CD4-positive, alpha-beta T cell treated with Interferon alpha-2 for 1 hour (primary cell): Measurements from ENCODE around the gene USP47.

Experiments
- DNase-seq, 2 donors: peaks; one replicate each; pipeline ENCODE4 v3.0.0-alpha.2; 2020 to 2022

USP47 gene

DNA sequence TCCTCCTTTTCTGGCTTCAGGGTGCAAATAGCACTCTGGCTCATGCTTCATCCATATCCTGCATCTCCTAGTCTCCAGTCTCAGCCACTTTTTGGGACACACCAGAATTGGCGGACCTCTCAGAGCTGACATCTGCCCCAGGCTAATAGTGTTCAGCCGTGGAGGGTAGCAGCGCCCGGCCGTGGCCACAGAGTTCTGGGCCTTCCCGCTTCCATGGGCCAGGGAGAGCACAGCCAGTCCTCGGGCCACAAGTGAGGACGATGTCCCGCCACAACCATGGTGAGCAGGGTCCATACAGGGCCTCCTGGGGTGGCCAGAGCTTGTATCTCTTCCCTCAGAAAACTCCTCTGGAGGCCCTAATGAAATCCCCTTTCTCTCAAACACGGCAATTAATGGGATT is 140.7 kb downstream of the USP47 start:
- DNase-seq: no peak

DNA sequence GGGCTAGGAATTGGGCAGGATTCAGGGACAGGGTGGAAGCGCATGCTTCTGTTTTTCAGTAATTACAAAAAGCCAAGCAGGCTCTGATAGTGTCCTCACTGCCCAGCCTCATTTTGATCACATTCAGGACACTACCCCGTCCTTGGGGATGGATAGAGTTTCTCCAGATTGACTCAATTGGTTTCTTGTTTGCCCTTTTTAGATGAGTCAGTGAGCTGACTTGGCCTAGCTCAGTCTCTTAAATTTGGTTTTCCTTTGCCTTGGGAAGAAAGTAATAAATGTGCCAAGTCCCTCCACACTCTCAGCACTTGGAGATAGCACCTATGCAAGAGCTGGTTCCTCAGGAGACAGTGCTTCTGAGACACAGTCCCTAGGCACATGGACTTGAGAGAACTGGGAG is 141.2 kb downstream of the USP47 start:
- no peak for DNase-seq

GRCh38 chr11:11983427-11983826 is 141.7 kb downstream of the USP47 start:
- DNase-seq: no peak

GRCh38 chr11:11984563-11984962 is 142.8 kb downstream of the USP47 start:
- DNase-seq: no peak

GRCh38 chr11:11985016-11985715 is 143.4 kb downstream of the USP47 start:
- no peak for DNase-seq

DNA sequence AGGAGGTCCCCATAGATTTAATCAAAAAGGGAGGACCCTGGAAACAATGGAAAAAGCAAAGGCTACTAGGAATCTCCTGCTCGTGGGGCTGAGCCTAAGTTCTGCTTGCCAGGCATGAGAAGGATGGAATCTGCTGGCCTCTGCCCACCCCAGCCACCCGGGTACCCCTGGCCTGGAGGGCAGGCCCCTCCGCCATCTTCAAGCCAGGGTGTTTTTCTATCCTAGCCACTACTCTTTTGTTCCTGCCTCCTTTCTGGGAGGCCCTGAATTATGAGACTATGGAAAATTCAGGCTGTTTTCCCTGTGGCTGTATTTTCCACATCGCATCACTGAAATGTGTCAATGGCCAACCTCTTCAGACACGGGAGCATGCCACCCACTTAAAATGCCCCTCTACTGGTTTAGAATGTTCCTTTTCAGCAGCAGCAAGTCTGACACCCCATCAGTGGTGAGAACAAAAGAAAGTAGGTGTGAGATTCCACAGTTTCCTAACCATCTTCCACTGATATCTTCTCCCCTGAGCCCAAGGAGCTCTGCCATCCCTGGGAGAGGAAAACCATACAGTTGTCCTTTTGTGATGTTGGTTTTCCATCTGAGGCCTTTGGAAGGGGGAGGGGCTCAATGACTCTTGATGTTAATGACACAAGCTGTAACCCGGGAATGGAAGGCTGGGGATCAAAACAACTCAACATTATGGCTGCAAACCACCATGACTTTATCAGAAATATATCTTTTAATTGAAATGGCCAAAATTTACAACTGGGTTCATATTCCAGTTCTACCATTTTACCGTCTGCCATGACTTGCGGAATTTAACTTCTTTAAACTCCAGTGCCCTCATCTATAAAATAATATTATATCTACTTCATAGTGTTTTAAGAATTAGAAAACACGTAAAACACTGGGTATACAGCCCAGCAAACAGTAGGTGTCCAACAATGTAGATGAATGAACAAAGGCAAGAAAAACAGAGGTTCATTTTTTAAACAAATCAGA is 144.5 kb downstream of the USP47 start:
- no peak for DNase-seq

DNA sequence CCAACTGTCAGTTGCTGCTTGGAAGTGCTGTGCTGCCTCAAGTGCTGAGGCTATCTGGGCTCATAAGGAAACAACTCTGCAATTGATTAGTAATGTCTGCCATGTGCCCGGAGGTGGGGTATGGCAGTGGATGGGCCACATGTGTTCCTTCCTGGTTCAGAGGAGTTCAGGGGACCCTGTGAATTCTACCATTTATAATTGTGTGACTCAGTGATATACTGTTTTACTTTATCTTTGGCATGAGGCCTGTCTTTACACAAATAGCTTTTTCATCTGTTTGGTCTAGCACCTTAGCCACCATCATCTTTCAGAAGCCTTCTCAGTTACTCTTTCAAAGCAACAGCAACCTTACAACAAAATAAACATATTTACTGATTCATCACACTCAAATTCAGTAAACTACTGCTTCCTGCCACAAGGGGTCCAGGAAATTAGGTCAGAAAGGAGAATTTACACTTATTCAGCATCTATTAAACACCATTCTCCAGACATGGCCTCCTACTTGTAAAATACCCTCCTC is 145.8 kb downstream of the USP47 start:
- DNase-seq: peak in 1 of 2 donors; percentile 24

DNA sequence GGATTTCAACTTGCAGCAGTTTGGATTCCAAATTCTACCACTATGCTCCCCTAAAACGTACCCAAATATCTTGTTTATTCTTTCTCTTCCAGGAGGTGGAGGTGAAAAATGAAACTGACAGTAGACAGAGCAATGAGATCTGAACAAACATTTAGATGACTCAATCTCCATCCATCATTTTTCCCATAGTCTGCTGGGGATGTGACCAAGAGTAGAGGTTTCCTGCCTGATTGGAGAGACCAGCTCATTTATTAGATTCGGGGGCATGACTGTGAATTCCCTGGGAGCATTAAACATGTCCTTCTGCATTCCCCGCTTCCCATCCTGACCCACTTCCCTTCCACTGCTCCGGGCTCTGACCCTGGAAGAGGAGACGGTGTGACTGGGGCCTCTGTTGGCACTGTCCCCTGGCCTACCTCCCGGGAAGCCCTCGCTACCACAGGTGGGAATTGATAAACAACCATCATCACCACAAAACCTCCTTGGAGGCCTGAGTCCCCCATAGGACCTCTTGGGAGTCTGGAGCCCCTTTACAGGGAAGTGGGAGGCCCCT is 146.4 kb downstream of the USP47 start:
- no peak for DNase-seq

DNA sequence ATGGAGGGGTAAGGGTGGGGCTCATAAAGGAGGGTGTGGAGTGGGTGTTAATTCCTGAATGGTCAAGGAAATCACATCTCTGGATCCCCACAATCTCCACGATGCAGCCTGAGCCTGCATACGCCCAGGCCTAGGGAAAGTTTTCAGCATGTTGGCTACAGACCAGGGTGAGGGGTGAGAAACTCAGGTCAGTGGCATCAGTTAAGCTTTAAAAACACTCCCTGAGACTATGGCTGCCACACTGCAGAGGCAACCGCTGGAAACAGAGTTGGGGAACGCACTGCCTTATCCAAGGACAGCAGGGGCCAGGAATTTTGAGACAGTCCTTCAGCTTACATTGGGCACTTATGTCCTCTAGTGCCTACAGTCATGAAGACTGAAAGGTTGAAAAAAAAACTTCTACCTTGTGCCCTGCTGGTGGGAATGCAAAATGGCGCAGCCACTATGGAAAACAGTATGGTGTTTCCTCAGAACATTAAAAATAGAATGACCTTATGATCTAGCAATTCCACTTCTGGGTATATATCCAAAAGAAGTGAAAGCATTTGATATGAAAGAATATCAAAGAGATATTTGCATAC is 147.0 kb downstream of the USP47 start:
- no peak for DNase-seq

DNA sequence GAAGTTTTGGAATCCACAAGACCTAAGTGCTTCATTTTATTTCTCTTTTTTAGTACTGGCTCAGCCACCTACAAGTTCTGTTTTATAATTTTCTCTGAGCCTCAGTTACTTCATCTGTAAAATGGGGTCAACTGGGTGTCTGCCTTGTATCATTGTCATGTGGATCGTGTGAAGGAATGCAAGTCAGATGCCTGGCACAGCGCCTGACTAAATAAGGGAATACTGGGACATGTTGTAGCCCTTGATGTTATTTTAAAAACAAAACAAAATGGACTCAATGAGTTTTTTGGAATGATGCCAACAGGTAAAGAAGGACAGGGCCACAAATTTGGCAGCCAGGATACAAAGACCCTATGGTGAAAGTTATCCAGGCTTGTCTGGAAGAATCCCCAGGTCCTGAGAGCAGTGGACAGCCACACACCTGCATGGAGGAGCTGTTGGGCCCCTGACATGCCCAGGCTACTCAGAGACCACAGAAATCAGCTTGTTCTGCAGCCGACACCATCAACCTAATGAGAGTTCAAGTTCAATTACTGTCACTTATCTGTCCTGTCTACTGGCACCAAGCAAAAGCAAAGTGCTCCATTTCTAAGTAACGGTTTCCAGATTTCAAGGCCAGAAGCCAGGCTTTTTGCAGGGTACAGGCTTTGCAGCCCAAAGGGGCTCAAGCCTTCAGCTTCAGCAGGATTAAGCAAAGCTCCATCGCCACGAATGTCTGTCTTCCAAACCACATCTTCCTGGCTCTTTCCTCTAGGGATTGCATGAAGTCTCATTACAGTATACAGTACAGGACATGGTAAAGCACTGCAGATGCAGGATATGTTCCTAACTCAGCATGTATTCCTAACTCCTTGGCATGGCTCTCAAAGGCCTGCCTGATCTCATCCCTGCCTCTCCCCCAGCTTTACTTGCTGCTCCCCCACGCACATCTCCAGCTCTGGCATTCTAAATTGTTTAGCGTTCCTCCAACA is 148.3 kb downstream of the USP47 start:
- no peak for DNase-seq

- DNase-seq: no peak
Measured at GRCh38 chr11:11992257-11993212, 150.8 kb downstream of the USP47 start.

DNA sequence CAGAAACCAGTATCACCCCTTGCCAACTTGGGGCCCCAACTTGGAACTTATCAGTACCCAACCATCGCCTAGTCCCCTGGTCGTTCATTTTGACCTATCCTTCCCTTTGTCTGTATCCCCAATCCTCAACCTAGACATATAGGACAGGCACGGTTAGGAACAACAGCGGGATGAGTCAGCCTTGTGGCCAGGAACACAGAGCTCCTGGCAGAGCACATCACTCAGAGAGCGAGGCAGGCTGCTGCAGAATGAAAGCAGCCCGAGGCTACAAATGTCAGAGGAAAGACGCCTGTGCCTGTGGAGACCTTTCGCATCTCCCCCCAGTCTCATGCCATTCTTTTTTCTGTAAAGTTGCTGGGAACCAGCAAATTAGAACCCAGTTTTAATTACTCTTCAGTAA is 152.1 kb downstream of the USP47 start:
- no peak for DNase-seq

DNA sequence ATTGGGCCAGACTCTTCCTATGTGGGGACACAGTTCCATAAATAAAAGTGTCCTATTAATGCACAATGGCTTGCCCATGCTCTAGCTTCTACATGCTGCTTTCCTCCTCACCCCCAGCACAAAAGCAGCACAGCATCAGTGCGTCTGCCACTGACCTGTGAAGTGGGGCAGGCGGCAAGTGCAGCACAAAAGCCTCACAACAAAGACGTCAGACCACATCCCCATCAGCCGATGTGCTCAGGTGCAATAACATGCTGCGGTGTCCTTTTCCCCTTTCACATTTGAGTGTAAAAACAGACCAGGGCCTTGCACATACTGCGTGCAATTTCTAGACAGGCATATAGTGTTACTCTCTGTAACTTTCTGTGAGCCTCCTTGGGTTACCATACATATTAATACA is 153.8 kb downstream of the USP47 start:
- DNase-seq: peak in 1 of 2 donors; percentile 35

GRCh38 chr11:11996321-11997048 is 154.7 kb downstream of the USP47 start:
- DNase-seq: no peak

DNA sequence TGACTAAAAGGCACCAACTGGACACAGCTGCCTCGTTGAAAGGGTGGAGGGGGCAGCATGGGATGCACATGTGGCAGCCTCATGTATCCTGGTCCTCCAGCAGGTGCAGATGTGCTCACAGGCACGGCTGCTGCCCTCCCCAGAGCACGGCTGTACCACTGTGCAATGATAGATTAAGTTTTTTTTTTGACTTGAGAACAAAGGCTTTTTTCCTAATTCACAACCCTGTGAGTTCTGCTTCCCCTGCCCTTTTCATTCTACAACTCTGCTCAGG is 155.2 kb downstream of the USP47 start:
- no peak for DNase-seq

GRCh38 chr11:11998091-11998781 is 156.5 kb downstream of the USP47 start:
- DNase-seq: no peak

DNA sequence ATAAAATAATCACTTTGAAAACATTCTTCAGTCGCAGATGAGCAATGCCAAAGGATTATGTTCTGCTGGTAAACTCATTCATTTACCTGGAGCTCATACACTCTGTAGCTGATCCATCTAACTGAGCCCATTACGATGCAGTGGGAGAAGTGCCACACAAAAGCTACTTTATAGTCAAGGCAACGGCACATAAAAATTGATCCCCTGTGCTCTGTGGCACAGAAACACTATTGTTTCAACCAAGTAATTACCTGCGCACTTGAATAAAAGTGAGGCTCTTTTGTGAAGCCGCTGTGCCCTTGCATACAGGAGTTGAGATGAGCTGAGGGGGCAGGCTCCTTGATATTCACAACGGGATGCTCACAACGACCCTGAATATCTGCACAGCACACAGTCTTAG is 159.4 kb downstream of the USP47 start:
- DNase-seq: no peak

DNA sequence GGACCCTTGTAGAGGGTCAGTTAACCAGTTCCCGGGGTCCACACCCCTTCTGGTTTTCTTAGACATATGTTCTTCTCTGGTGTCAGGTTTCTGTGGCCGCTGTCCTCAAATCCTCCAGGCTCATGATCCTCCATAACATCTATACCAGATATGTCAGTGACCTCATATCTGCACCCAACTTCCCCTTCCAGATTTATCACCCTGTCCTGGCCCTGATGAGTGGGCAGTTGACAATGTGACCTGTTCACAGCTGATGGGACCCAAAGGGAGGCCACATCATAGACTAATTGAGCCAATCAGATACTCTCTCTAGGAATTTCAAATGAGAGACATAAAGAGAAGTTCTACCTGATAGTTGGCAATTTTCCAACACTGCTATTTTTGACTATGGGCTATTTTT is 161.6 kb downstream of the USP47 start:
- no peak for DNase-seq

- DNase-seq: no peak
Measured at GRCh38 chr11:12003815-12004214, 162.0 kb downstream of the USP47 start.

DNA sequence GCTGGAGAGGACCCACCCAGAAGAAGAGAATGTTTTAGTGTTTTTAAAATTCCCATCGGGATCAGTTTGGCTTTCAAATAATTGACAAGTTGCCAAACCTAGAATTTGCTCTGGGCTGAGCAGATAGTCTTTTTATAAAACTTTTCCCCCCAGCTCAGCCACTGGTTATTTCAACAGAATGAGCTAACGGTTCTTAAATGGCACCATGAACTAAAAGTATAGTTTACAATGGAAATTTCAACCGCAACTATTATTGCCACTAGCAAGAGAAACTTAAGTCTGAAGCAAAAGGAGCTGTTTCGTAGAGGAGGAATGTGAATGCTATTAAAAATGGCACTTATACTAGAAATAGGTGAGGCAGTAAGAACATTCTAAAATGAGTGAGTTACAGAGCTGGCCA is 163.3 kb downstream of the USP47 start:
- no peak for DNase-seq
